Measurements from ENCODE around the gene PALLD. TPM values are rescaled to one million over a fixed set of nuclear protein-coding genes. Genes with fewer than 3 reads are reported as not detected.

The PALLD gene
- polyA plus RNA-seq, 3 donors, result 6.1 to 11.8 (median 9.9) TPM

DNA sequence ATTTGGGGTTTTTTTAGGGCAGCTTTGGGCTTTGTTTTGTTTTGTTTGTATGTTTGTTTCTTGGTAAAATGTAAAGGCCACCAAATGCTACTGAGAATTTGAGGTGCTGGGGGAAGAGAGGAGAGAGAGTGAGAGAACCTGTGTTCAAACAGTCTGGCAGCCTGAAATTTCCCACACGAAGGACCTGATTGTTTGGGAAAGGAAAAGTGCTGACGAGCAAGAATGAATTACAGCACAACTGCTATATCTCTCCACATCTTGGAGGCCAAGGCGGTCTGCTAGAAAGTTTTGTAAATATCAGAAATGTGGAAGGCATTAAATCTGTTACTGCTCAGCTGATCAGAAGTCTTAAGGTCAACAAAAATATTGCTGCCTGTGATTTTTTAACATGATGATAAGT is 170.5 kb downstream of the PALLD start:
- Histone ChIP-seq H3K4me1 (ENCODE audit: control insufficient read depth in 1 of 2, insufficient read depth in 2 of 2, low read length in 2 of 2) (no peaks in the 10 kb centered on the region), H3K9ac (ENCODE audit: insufficient read depth, low read length, poor library complexity, severe bottlenecking) (no peak overlapping the region), H3K9me3 (replicated peaks in 1 of 2; ENCODE audit: control insufficient read depth in 1 of 2, insufficient read depth in 1 of 2, low read length in 2 of 2) (no peaks in the 10 kb centered on the region), H3K27me3 (ENCODE audit: control insufficient read depth in 2 of 2, insufficient read depth in 2 of 2, low read length in 2 of 2) (no peaks in the 10 kb centered on the region), H3K27ac (ENCODE audit: low read depth in 1 of 2, low read length in 2 of 2) (no peak overlapping the region), H2AFZ (ENCODE audit: insufficient read depth, low read depth, low read length, poor library complexity, severe bottlenecking) (no peak overlapping the region), H4K20me1 (ENCODE audit: insufficient read depth, low read length) (no peaks in the 10 kb centered on the region), H3K4me3 (replicated peaks in 1 of 3; ENCODE audit: low read depth in 2 of 3, low read length in 3 of 3) (no peak overlapping the region), H3K4me2 (replicated peaks; ENCODE audit: extremely low read depth, low read length, poor library complexity, severe bottlenecking) (no peak overlapping the region), H3K79me2 (ENCODE audit: insufficient read depth, low read length) (no peaks in the 10 kb centered on the region), H3K36me3 (replicated peaks in 1 of 2; ENCODE audit: control insufficient read depth in 1 of 2, insufficient read depth in 2 of 2, low read length in 2 of 2) (no peaks in the 10 kb centered on the region)
- Mint-ChIP-seq H3K4me3 (no peak overlapping the region), H3K4me1 (peaks cover 1% of the 10 kb centered on the region), H3K36me3 (no peaks in the 10 kb centered on the region), H3K9me3 (no peaks in the 10 kb centered on the region), H3K27ac (no peak overlapping the region), H3K27me3 (ENCODE audit: low read depth in 3 of 3) (no peaks in the 10 kb centered on the region)
- DNase-seq, result no peak
- TF ChIP-seq, protein P1, sequence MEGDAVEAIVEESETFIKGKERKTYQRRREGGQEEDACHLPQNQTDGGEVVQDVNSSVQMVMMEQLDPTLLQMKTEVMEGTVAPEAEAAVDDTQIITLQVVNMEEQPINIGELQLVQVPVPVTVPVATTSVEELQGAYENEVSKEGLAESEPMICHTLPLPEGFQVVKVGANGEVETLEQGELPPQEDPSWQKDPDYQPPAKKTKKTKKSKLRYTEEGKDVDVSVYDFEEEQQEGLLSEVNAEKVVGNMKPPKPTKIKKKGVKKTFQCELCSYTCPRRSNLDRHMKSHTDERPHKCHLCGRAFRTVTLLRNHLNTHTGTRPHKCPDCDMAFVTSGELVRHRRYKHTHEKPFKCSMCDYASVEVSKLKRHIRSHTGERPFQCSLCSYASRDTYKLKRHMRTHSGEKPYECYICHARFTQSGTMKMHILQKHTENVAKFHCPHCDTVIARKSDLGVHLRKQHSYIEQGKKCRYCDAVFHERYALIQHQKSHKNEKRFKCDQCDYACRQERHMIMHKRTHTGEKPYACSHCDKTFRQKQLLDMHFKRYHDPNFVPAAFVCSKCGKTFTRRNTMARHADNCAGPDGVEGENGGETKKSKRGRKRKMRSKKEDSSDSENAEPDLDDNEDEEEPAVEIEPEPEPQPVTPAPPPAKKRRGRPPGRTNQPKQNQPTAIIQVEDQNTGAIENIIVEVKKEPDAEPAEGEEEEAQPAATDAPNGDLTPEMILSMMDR (IDR thresholded peaks at IDR 0.05), result no peak
- WGBS (ENCODE audit: insufficient coverage), result no CpG with 5 or more reads among the region's 3 CpGs
- intact Hi-C loops (cut with micrococcal nuclease), result no loop called here

DNA sequence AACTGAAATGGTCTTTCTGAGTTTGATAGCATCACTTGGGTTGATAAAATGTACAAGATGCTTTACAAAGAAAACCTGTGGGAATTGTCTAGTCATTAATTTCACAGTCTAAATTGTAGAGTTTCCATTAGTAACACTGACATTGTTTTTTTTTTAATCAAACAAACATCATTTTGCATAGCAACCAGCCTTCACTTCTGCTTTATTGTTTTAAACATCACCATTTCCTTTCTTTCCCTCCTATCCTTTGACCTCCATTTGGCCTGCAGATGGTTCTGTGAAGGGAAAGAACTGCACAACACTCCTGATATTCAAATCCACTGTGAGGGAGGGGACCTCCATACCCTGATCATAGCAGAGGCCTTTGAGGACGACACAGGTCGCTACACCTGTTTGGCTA is 171.1 kb downstream of the PALLD start:
- peaks cover 1% of the 10 kb centered on the region for H3K4me1 Mint-ChIP-seq
- intact Hi-C loops (cut with micrococcal nuclease), result no loop called here
- Histone ChIP-seq H3K9me3 (replicated peaks in 1 of 2; ENCODE audit: control insufficient read depth in 1 of 2, insufficient read depth in 1 of 2, low read length in 2 of 2) (no peaks in the 10 kb centered on the region), H3K27ac (ENCODE audit: low read depth in 1 of 2, low read length in 2 of 2) (no peak overlapping the region), H2AFZ (ENCODE audit: insufficient read depth, low read depth, low read length, poor library complexity, severe bottlenecking) (no peak overlapping the region), H3K4me1 (ENCODE audit: control insufficient read depth in 1 of 2, insufficient read depth in 2 of 2, low read length in 2 of 2) (no peaks in the 10 kb centered on the region), H4K20me1 (ENCODE audit: insufficient read depth, low read length) (no peaks in the 10 kb centered on the region), H3K9ac (ENCODE audit: insufficient read depth, low read length, poor library complexity, severe bottlenecking) (no peak overlapping the region), H3K4me2 (replicated peaks; ENCODE audit: extremely low read depth, low read length, poor library complexity, severe bottlenecking) (no peak overlapping the region), H3K36me3 (replicated peaks in 1 of 2; ENCODE audit: control insufficient read depth in 1 of 2, insufficient read depth in 2 of 2, low read length in 2 of 2) (no peaks in the 10 kb centered on the region), H3K4me3 (replicated peaks in 1 of 3; ENCODE audit: low read depth in 2 of 3, low read length in 3 of 3) (no peak overlapping the region), H3K79me2 (ENCODE audit: insufficient read depth, low read length) (no peaks in the 10 kb centered on the region), H3K27me3 (ENCODE audit: control insufficient read depth in 2 of 2, insufficient read depth in 2 of 2, low read length in 2 of 2) (no peaks in the 10 kb centered on the region)
- H3K4me3 Mint-ChIP-seq, result no peak overlapping the region
- H3K27me3 Mint-ChIP-seq (ENCODE audit: low read depth in 3 of 3), result no peaks in the 10 kb centered on the region
- WGBS (ENCODE audit: insufficient coverage), result no CpG with 5 or more reads among the region's 2 CpGs
- no peaks in the 10 kb centered on the region for H3K36me3 Mint-ChIP-seq
- no peak overlapping the region for H3K27ac Mint-ChIP-seq
- H3K9me3 Mint-ChIP-seq, result no peaks in the 10 kb centered on the region
- TF ChIP-seq, protein P1 (IDR thresholded peaks at IDR 0.05), result no peak
- no peak for DNase-seq

All from CD14-positive monocyte (primary cell).